ENCODE measurements around the gene ADGRV1. TPM values are rescaled to one million over a fixed set of nuclear protein-coding genes. Genes with fewer than 3 reads are reported as not detected.

Gene ADGRV1
- polyA plus RNA-seq, 3 donors = 0.18 to 0.33 TPM; not detected in 1

DNA sequence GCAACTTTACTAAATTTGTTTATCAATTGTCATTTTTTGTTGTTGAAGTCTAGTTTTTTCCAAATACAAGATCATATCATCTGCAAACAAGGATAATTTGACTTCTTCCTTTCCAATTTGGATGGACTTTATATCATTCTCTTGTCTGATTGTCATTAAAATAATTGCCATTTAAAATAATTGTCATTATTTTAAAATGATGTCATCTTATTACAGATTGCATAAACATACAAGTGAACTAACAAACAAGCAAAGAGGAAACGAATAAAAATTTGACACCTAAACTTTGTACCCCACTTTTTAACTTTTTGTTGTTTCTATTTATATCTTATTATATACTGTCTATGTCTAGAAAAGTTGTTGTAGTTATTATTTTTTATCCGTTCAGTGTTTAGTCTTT lies 275.2 kb downstream of the ADGRV1 start:
- Histone ChIP-seq H3K27ac (ENCODE audit: low read depth in 1 of 2, low read length in 2 of 2) (no peak overlapping the region), H3K4me1 (ENCODE audit: control insufficient read depth in 1 of 2, insufficient read depth in 2 of 2, low read length in 2 of 2) (no peaks in the 10 kb centered on the region), H3K27me3 (ENCODE audit: control insufficient read depth in 2 of 2, insufficient read depth in 2 of 2, low read length in 2 of 2) (no peaks in the 10 kb centered on the region), H3K9me3 (replicated peaks in 1 of 2; ENCODE audit: control insufficient read depth in 1 of 2, insufficient read depth in 1 of 2, low read length in 2 of 2) (no peaks in the 10 kb centered on the region), H2AFZ (ENCODE audit: insufficient read depth, low read depth, low read length, poor library complexity, severe bottlenecking) (no peak overlapping the region), H3K9ac (ENCODE audit: insufficient read depth, low read length, poor library complexity, severe bottlenecking) (no peak overlapping the region), H3K4me3 (replicated peaks in 1 of 3; ENCODE audit: low read depth in 2 of 3, low read length in 3 of 3) (no peak overlapping the region), H3K36me3 (replicated peaks in 1 of 2; ENCODE audit: control insufficient read depth in 1 of 2, insufficient read depth in 2 of 2, low read length in 2 of 2) (no peaks in the 10 kb centered on the region), H3K79me2 (ENCODE audit: insufficient read depth, low read length) (no peaks in the 10 kb centered on the region), H4K20me1 (ENCODE audit: insufficient read depth, low read length) (no peaks in the 10 kb centered on the region), H3K4me2 (replicated peaks; ENCODE audit: extremely low read depth, low read length, poor library complexity, severe bottlenecking) (no peak overlapping the region)
- peaks cover 0 to 1% (median 0%) of the 10 kb centered on the region in 3 donors for H3K27me3 Mint-ChIP-seq (ENCODE audit: low read depth in 3 of 3)
- H3K9me3 Mint-ChIP-seq = peaks cover 0 to 3% (median 0%) of the 10 kb centered on the region in 7 donors
- no peak overlapping the region for H3K4me3 Mint-ChIP-seq
- TF ChIP-seq, protein P1, sequence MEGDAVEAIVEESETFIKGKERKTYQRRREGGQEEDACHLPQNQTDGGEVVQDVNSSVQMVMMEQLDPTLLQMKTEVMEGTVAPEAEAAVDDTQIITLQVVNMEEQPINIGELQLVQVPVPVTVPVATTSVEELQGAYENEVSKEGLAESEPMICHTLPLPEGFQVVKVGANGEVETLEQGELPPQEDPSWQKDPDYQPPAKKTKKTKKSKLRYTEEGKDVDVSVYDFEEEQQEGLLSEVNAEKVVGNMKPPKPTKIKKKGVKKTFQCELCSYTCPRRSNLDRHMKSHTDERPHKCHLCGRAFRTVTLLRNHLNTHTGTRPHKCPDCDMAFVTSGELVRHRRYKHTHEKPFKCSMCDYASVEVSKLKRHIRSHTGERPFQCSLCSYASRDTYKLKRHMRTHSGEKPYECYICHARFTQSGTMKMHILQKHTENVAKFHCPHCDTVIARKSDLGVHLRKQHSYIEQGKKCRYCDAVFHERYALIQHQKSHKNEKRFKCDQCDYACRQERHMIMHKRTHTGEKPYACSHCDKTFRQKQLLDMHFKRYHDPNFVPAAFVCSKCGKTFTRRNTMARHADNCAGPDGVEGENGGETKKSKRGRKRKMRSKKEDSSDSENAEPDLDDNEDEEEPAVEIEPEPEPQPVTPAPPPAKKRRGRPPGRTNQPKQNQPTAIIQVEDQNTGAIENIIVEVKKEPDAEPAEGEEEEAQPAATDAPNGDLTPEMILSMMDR (IDR thresholded peaks at IDR 0.05) = no peak
- WGBS (ENCODE audit: insufficient coverage) = no CpG with 5 or more reads among the region's 2 CpGs
- no peaks in the 10 kb centered on the region for H3K36me3 Mint-ChIP-seq
- no peaks in the 10 kb centered on the region for H3K4me1 Mint-ChIP-seq
- intact Hi-C loops (cut with micrococcal nuclease) = no loop called here
- H3K27ac Mint-ChIP-seq = no peak overlapping the region
- no peak for DNase-seq

DNA sequence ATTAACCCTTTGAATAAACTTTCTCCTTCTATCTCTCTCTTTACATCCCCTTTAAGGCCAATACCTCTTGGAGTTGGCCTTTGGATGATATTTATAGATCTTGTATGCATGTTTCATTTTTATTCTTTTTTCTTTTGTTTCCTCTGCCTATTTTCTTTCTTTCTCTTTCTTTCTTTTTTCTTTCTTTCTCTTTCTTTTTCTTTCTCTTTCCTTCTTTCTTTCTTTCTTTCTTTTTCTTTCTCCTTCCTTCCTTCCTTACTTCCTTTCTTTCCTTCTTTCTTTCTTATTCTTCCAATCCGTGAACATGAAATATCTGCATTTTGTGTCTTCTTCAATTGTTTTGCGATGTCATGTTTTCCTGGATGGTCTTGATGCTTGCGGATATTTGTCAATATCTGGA lies 276.1 kb downstream of the ADGRV1 start:
- no peaks in the 10 kb centered on the region for H3K9me3 ChIP-seq (replicated peaks in 1 of 2; ENCODE audit: control insufficient read depth in 1 of 2, insufficient read depth in 1 of 2, low read length in 2 of 2)
- no peak overlapping the region for H2AFZ ChIP-seq (ENCODE audit: insufficient read depth, low read depth, low read length, poor library complexity, severe bottlenecking)
- no CpG with 5 or more reads among the region's 3 CpGs for WGBS (ENCODE audit: insufficient coverage)
- H3K4me3 Mint-ChIP-seq = no peak overlapping the region
- peaks cover 0 to 3% (median 0%) of the 10 kb centered on the region in 7 donors for H3K9me3 Mint-ChIP-seq
- H3K36me3 Mint-ChIP-seq = no peaks in the 10 kb centered on the region
- H3K4me2 ChIP-seq (replicated peaks; ENCODE audit: extremely low read depth, low read length, poor library complexity, severe bottlenecking) = no peak overlapping the region
- no peaks in the 10 kb centered on the region for H3K27me3 ChIP-seq (ENCODE audit: control insufficient read depth in 2 of 2, insufficient read depth in 2 of 2, low read length in 2 of 2)
- no peak overlapping the region for H3K9ac ChIP-seq (ENCODE audit: insufficient read depth, low read length, poor library complexity, severe bottlenecking)
- no peaks in the 10 kb centered on the region for H3K79me2 ChIP-seq (ENCODE audit: insufficient read depth, low read length)
- TF ChIP-seq, protein P1 (IDR thresholded peaks at IDR 0.05) = no peak
- no peak overlapping the region for H3K27ac Mint-ChIP-seq
- no peaks in the 10 kb centered on the region for H3K4me1 ChIP-seq (ENCODE audit: control insufficient read depth in 1 of 2, insufficient read depth in 2 of 2, low read length in 2 of 2)
- intact Hi-C loops (cut with micrococcal nuclease) = no loop called here
- H3K27ac ChIP-seq (ENCODE audit: low read depth in 1 of 2, low read length in 2 of 2) = no peak overlapping the region
- no peak overlapping the region for H3K4me3 ChIP-seq (replicated peaks in 1 of 3; ENCODE audit: low read depth in 2 of 3, low read length in 3 of 3)
- no peaks in the 10 kb centered on the region for H3K4me1 Mint-ChIP-seq
- DNase-seq = no peak
- no peaks in the 10 kb centered on the region for H3K36me3 ChIP-seq (replicated peaks in 1 of 2; ENCODE audit: control insufficient read depth in 1 of 2, insufficient read depth in 2 of 2, low read length in 2 of 2)
- H3K27me3 Mint-ChIP-seq (ENCODE audit: low read depth in 3 of 3) = peaks cover 0 to 1% (median 0%) of the 10 kb centered on the region in 3 donors
- no peaks in the 10 kb centered on the region for H4K20me1 ChIP-seq (ENCODE audit: insufficient read depth, low read length)

All from CD14-positive monocyte (primary cell).